Hematopoietic multipotent progenitor cell (in vitro differentiated cells): ENCODE measurements around the gene TCP11L1. TPM values are rescaled to one million over a fixed set of nuclear protein-coding genes. Genes with fewer than 3 reads are reported as not detected.
"Not testable (repeated sequence)": the region's sequence is repeated elsewhere in the genome, so short reads cannot be mapped to it uniquely, and the experiment has no call there.

Experiments
- DNase-seq, 3 donors: peaks; one replicate each; pipeline ENCODE4 v3.0.0-alpha.2; 2011 to 2015; ENCODE audit warnings: low read depth in 2 of 3, low spot score in 2 of 3
- small RNA-seq: library from RNA; depleted of rRNA; stranded (forward); fragments of <200 nt; gene quantifications from one replicate; pipeline ENCODE3, GENCODE V24; 2012
- total RNA-seq: library from RNA; depleted of rRNA; stranded (reverse); fragments of >200 nt; gene quantifications from one replicate; pipeline ENCODE4 v1.2.3, GENCODE V29; 2012

Gene TCP11L1
- total RNA-seq, 1 donor = 21.0 TPM

- no peak for DNase-seq
Measured at GRCh38 chr11:33064866-33065265, 25.5 kb downstream of the TCP11L1 start.

DNA sequence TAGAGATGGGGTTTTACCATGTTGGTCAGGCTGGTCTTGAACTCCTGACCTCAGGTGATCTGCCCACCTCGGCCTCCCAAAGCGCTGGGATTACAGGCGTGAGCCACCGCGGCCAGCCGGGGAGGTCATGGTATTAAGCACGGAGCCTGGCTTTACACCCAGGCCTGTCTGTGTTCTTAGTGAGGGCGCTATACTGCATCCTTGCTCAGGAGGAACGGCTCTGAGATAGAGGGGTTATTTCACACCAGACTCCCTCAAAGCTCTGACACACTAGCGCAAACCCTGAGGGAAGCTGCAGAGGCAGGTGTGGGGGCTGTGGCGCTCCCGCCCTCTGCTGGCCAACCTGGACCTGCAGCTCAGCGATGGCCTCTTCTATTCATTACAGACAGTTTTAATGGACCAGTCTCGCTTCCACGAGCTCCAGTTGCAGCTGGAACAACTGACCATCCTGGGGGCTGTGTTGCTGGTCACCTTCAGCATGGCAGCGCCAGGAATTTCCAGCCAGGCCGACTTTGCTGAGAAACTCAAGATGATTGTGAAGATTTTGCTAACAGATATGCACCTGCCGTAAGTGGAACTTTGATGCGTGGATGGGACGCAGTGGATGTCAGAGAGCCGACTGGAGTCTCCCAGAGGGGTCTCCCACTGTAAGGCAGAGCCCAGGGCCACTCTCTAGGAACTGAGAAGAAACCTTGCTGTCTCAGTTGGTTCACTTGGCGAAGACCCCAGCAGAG lies 26.2 kb downstream of the TCP11L1 start:
- peak; percentile 39 to 80 (median 72) for DNase-seq

GRCh38 chr11:33067294-33067693 lies 27.9 kb downstream of the TCP11L1 start:
- DNase-seq = no peak

- DNase-seq = no peak
Measured at GRCh38 chr11:33068611-33069340, 29.4 kb downstream of the TCP11L1 start.

DNA sequence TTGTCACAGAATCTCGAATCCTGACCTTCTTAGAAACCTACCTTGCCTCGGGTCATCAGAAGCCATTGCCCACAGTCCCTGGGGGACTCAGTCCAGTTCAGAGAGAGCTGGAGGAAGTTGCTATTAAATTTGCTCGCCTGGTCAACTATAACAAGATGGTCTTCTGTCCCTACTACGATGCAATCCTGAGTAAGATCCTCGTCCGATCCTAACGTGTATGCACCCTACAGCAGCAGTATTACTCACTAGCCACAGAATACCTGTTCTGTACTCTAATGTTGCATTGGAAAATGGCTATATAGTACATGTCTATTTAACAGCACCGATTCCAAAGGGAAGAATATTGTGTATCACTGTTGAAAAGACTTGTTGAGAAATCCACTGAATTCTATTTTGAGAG lies 33.1 kb downstream of the TCP11L1 start:
- DNase-seq = no peak

GRCh38 chr11:33083918-33084317 lies 44.5 kb downstream of the TCP11L1 start:
- no peak for DNase-seq

GRCh38 chr11:33086017-33086416 lies 46.6 kb downstream of the TCP11L1 start:
- no peak for DNase-seq

GRCh38 chr11:33089776-33090175 lies 50.4 kb downstream of the TCP11L1 start:
- DNase-seq = no peak

GRCh38 chr11:33094157-33094556 lies 54.8 kb downstream of the TCP11L1 start:
- DNase-seq = no peak

GRCh38 chr11:33103836-33104235 lies 64.5 kb downstream of the TCP11L1 start:
- DNase-seq = no peak

DNA sequence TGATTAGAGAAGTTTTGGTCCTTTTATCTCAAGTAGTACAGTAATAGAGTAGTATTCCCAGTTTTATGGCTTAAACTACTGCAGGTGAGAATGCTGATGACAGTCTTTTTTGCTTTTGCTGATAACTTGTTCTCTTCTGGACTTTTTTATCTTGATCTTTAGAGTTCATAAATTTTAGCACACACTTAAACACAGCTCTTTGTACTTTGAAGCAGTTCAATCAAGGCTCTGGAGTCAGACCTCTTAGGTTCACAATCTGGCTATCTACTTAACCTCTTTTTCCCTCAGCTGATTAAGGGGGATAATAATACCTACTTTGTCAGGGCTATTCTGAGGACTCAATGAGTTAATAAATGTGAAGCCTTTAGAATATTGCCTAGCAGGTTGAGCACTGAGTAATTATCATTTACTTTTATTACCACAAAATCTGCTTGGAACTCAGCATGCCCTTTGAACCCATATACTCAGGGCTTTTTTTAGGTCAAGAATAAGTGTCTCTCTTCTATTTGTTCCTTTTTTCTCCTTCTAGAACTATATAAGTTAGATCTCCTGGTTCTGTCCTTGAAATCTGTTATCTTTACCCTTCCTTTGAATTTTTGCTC lies 70.0 kb downstream of the TCP11L1 start:
- DNase-seq = no peak

- DNase-seq = no peak
Measured at GRCh38 chr11:33110083-33110482, 70.7 kb downstream of the TCP11L1 start.

- DNase-seq = no peak
Measured at GRCh38 chr11:33116535-33116934, 77.2 kb downstream of the TCP11L1 start.

DNA sequence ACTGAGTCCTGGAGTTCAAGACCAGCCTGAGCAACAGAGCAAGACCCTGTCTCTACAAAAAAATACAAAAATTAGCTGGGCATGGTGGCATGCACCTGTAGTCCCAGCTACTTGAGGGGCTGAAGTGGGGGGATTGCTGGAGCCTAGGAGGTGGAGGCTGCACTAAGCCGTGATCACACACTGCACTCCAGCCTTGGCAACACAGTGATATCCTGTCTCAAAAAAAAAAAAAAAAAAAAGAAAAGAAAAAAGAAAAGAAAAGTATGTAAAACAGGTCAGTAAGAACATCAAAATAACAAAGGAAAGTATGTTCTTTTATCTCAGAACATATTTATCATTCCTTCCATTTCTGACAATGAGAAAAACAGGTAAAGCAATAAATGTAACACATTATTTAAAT lies 83.3 kb downstream of the TCP11L1 start:
- not testable (repeated sequence) for DNase-seq

Small RNA genes within 50 kb of the gene (small RNA-seq; reads per million reads assigned to genes)
- gene RF00019 = not detected

Other genes with a start within 250 kb of the TCP11L1 start
- gene CCDC73, start 244.9 kb upstream of the TCP11L1 start, total RNA-seq = under 0.01 TPM
- 1.3 TPM for gene PRRG4, start 209.6 kb upstream of the TCP11L1 start, total RNA-seq
- 11.8 TPM for gene QSER1, start 146.8 kb upstream of the TCP11L1 start, total RNA-seq
- gene DEPDC7, start 23.7 kb upstream of the TCP11L1 start, total RNA-seq = 1.9 TPM
- gene CSTF3, start 121.9 kb downstream of the TCP11L1 start, total RNA-seq = 6.7 TPM
- gene HIPK3, start 217.8 kb downstream of the TCP11L1 start, total RNA-seq = 73.0 TPM